Activated T-helper 1 cell treated with Interleukin-2 at 50 U/mL for 16 hours (primary cell): ENCODE measurements around the gene MARVELD3.
"Not testable (repeated sequence)": the region's sequence is repeated elsewhere in the genome, so short reads cannot be mapped to it uniquely, and the experiment has no call there.

Experiments used
- DNase-seq: peaks from one replicate; pipeline ENCODE4 v3.0.0-alpha.2; 2020; ENCODE audit warnings: low read depth

The MARVELD3 gene

GRCh38 chr16:71626018-71626857 is at the start of gene MARVELD3:
Gene MARVELD3, plus strand, starts transcription at chr16:71626184. Its CDS starts 46 bp downstream, at chr16:71626230.
- DNase-seq, result peak; percentile 7

- DNase-seq, result no peak
These were observed 49.0 kb upstream of the MARVELD3 start, which contains the start of gene TAT for GRCh38 chr16:71576971-71577370. Gene TAT, minus strand, starts transcription at chr16:71577092. Its CDS starts 677 bp downstream, at chr16:71576415.

- not testable (repeated sequence) for DNase-seq
These were observed 43.5 kb upstream of the MARVELD3 start for GRCh38 chr16:71582553-71582848.

- no peak for DNase-seq
These were observed 41.3 kb upstream of the MARVELD3 start for GRCh38 chr16:71584543-71585317.

- DNase-seq, result no peak
These were observed 40.7 kb upstream of the MARVELD3 start for GRCh38 chr16:71585318-71585703.

GRCh38 chr16:71589334-71589733 is 36.6 kb upstream of the MARVELD3 start:
- not testable (repeated sequence) for DNase-seq

GRCh38 chr16:71590071-71590470 is 35.9 kb upstream of the MARVELD3 start:
- DNase-seq, result not testable (repeated sequence)

- DNase-seq, result no peak
These were observed 35.4 kb upstream of the MARVELD3 start for GRCh38 chr16:71590584-71590983.

- no peak for DNase-seq
These were observed 34.1 kb upstream of the MARVELD3 start for GRCh38 chr16:71591917-71592316.

GRCh38 chr16:71593048-71593999 is 32.7 kb upstream of the MARVELD3 start:
- no peak for DNase-seq

- DNase-seq, result no peak
These were observed 31.9 kb upstream of the MARVELD3 start for GRCh38 chr16:71594000-71594646.

GRCh38 chr16:71595340-71595826 is 30.6 kb upstream of the MARVELD3 start:
- DNase-seq, result not testable (repeated sequence)

GRCh38 chr16:71598426-71598825 is 27.6 kb upstream of the MARVELD3 start:
- DNase-seq, result not testable (repeated sequence)

- DNase-seq, result no peak
These were observed 25.2 kb upstream of the MARVELD3 start for GRCh38 chr16:71600822-71601221.

GRCh38 chr16:71609066-71609465 is 16.9 kb upstream of the MARVELD3 start:
- DNase-seq, result no peak

GRCh38 chr16:71610447-71610846 is 15.5 kb upstream of the MARVELD3 start:
- no peak for DNase-seq

GRCh38 chr16:71610936-71611871 is 14.8 kb upstream of the MARVELD3 start:
- DNase-seq, result peak; percentile 62

- not testable (repeated sequence) for DNase-seq
These were observed 11.0 kb upstream of the MARVELD3 start for GRCh38 chr16:71614956-71615355.

- no peak for DNase-seq
These were observed 7.6 kb upstream of the MARVELD3 start for GRCh38 chr16:71618429-71618828.

- DNase-seq, result no peak
These were observed 3.9 kb upstream of the MARVELD3 start for GRCh38 chr16:71622088-71622487.
